ENCODE results near the gene MSANTD1.

- TF ChIP-seq CTCF (IDR thresholded peaks at IDR 0.05) (no peak), POLR2A (IDR thresholded peaks at IDR 0.05) (no peak), EP300 (IDR thresholded peaks at IDR 0.05) (no peak)
These were observed 16.1 kb upstream of the MSANTD1 start for GRCh38 chr4:3232871-3233271.
